Neural progenitor cell (in vitro differentiated cells): ENCODE data around the gene MYOF.

ENCODE experiments used
- EZH2 ChIP-seq: fragments of 200-600 bp; sonication (generic); IDR thresholded peaks from 2 replicates; pipeline ENCODE4 v1.6.1; 2017; ENCODE audit warnings: antibody characterized with exemption, mild to moderate bottlenecking, moderate library complexity
- TF ChIP-seq, protein P1 (sequence below): fragments of 200-600 bp; sonication (generic); IDR thresholded peaks from 2 replicates; pipeline ENCODE4 v1.5.1; 2017; ENCODE audit warnings: antibody characterized with exemption, mild to moderate bottlenecking

DNA sequence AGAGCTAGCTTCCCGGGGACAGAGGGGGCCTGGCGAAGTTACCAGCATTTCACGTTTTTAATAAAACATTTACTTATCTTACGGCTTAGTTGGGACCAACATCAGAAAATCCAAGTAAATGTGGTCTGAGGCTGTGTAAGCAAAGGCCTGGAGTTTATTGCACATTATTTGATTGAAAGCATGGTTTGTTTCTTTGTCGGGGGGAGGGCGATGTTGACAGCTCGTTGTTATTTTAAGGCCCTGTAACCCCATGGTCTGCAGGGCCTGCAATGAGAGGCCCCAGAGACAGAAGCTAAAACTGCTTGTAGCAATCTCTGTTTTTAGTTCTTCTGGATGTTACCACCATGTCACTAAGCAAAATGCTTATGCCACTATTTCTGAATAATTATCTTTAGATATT lies 88.9 kb downstream of the MYOF start:
- TF ChIP-seq, protein P1, sequence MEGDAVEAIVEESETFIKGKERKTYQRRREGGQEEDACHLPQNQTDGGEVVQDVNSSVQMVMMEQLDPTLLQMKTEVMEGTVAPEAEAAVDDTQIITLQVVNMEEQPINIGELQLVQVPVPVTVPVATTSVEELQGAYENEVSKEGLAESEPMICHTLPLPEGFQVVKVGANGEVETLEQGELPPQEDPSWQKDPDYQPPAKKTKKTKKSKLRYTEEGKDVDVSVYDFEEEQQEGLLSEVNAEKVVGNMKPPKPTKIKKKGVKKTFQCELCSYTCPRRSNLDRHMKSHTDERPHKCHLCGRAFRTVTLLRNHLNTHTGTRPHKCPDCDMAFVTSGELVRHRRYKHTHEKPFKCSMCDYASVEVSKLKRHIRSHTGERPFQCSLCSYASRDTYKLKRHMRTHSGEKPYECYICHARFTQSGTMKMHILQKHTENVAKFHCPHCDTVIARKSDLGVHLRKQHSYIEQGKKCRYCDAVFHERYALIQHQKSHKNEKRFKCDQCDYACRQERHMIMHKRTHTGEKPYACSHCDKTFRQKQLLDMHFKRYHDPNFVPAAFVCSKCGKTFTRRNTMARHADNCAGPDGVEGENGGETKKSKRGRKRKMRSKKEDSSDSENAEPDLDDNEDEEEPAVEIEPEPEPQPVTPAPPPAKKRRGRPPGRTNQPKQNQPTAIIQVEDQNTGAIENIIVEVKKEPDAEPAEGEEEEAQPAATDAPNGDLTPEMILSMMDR: no peak
- no peak for TF ChIP-seq EZH2
